SK-N-SH treated with all-trans-retinoic acid at 6 μM for 48 hours (cell line): Measurements from ENCODE around the gene SFR1.

Experiments
- ATAC-seq: fragments of 200-7000 bp; cut with Tn5 transposase; 3 replicates; pipeline ENCODE4 v1.9.1; 2020; ENCODE audit warnings: mild to moderate bottlenecking, moderate library complexity
- ARNTL ChIP-seq: fragments of 450-650 bp; formaldehyde crosslinking; IDR thresholded peaks from 2 replicates; pipeline ENCODE4 v1.5.0; 2020; ENCODE audit warnings: low read depth, mild to moderate bottlenecking, moderate library complexity, borderline replicate concordance
- BACH2 ChIP-seq: fragments of 250-450 bp; sonication (Bioruptor Pico); IDR thresholded peaks from 2 replicates; pipeline ENCODE4 v1.9.0; 2021; ENCODE audit warnings: mild to moderate bottlenecking, borderline replicate concordance
- CSDC2 ChIP-seq: fragments of 250-450 bp; sonication (Bioruptor Pico); IDR thresholded peaks from 2 replicates; pipeline ENCODE4 v1.5.0; 2020; ENCODE audit warnings: mild to moderate bottlenecking, moderate library complexity
- ESRRG ChIP-seq: fragments of 250-450 bp; sonication (Bioruptor Pico); IDR thresholded peaks from 2 replicates; pipeline ENCODE4 v1.6.1; 2021; ENCODE audit warnings: mild to moderate bottlenecking
- ISL1 ChIP-seq: fragments of 250-450 bp; sonication (Bioruptor Pico); IDR thresholded peaks from 2 replicates; pipeline ENCODE4 v2.1.2; 2022; ENCODE audit warnings: mild to moderate bottlenecking, moderate library complexity
- OSR1 ChIP-seq: fragments of 250-450 bp; sonication (Bioruptor Pico); IDR thresholded peaks from 2 replicates; pipeline ENCODE4 v1.8.0; 2022; ENCODE audit warnings: moderate library complexity, mild to moderate bottlenecking, inconsistent platforms
- PPARA ChIP-seq: fragments of 250-450 bp; sonication (Bioruptor Pico); IDR thresholded peaks from 2 replicates; pipeline ENCODE4 v1.5.0; 2020; ENCODE audit warnings: mild to moderate bottlenecking, borderline replicate concordance
- RARB ChIP-seq: fragments of 250-450 bp; sonication (Bioruptor Pico); IDR thresholded peaks from 2 replicates; pipeline ENCODE4 v1.8.0; 2021; ENCODE audit warnings: mild to moderate bottlenecking, moderate library complexity
- SNAI2 ChIP-seq: fragments of 250-450 bp; sonication (Bioruptor Pico); IDR thresholded peaks from 2 replicates; pipeline ENCODE4 v1.5.0; 2020; ENCODE audit warnings: mild to moderate bottlenecking, moderate library complexity
- TCF4 ChIP-seq: fragments of 250-450 bp; sonication (Bioruptor Pico); IDR thresholded peaks from 2 replicates; pipeline ENCODE4 v1.8.0; 2021; ENCODE audit warnings: mild to moderate bottlenecking, moderate library complexity, borderline replicate concordance
- TOX ChIP-seq: fragments of 250-450 bp; sonication (Bioruptor Pico); IDR thresholded peaks from 2 replicates; pipeline ENCODE4 v1.8.0; 2021; ENCODE audit warnings: mild to moderate bottlenecking, moderate library complexity, borderline replicate concordance
- ZC3H10 ChIP-seq: fragments of 250-450 bp; sonication (Bioruptor Pico); IDR thresholded peaks from 2 replicates; pipeline ENCODE4 v1.5.1; 2021; ENCODE audit warnings: mild to moderate bottlenecking, moderate library complexity
- ZFP3 ChIP-seq: fragments of 250-450 bp; sonication (Bioruptor Pico); IDR thresholded peaks from 2 replicates; pipeline ENCODE4 v1.5.0; 2020; ENCODE audit warnings: mild to moderate bottlenecking, moderate library complexity
- ZFP30 ChIP-seq: fragments of 450-650 bp; formaldehyde crosslinking; IDR thresholded peaks from 2 replicates; pipeline ENCODE4 v1.5.0; 2022; ENCODE audit warnings: mild to moderate bottlenecking, moderate library complexity
- ZNF565 ChIP-seq: fragments of 450-650 bp; formaldehyde crosslinking; conservative IDR thresholded peaks from 2 replicates; pipeline ENCODE4 v1.5.0; 2020; ENCODE audit warnings: low read depth, mild to moderate bottlenecking, moderate library complexity
- ZNF70 ChIP-seq: fragments of 450-650 bp; formaldehyde crosslinking; IDR thresholded peaks from 2 replicates; pipeline ENCODE4 v1.5.0; 2020; ENCODE audit warnings: mild to moderate bottlenecking, moderate library complexity
- ZNF8 ChIP-seq: fragments of 450-650 bp; formaldehyde crosslinking; IDR thresholded peaks from 2 replicates; pipeline ENCODE4 v1.5.0; 2020; ENCODE audit warnings: mild to moderate bottlenecking, moderate library complexity
- TF ChIP-seq, protein P1 (sequence below): fragments of 250-450 bp; sonication (Bioruptor Pico); IDR thresholded peaks from 2 replicates; pipeline ENCODE4 v1.5.1; 2020; ENCODE audit warnings: low read depth, mild to moderate bottlenecking, moderate library complexity
- TF ChIP-seq, protein P2 (sequence below): fragments of 250-450 bp; sonication (Bioruptor Pico); IDR thresholded peaks from 2 replicates; pipeline ENCODE4 v1.8.0; 2020; ENCODE audit warnings: mild to moderate bottlenecking, moderate library complexity, borderline replicate concordance
- TF ChIP-seq, protein P3 (sequence below): fragments of 250-450 bp; sonication (Bioruptor Pico); IDR thresholded peaks from 2 replicates; pipeline ENCODE4 v1.5.0; 2020; ENCODE audit warnings: mild to moderate bottlenecking, moderate library complexity
- TF ChIP-seq, protein P4 (sequence below): fragments of 250-450 bp; sonication (Bioruptor Pico); IDR thresholded peaks from 2 replicates; pipeline ENCODE4 v1.5.1; 2021; ENCODE audit warnings: mild to moderate bottlenecking, moderate library complexity
- TF ChIP-seq, protein P5 (sequence below): fragments of 250-450 bp; sonication (Bioruptor Pico); IDR thresholded peaks from 2 replicates; pipeline ENCODE4 v1.8.0; 2021; ENCODE audit warnings: low read depth, mild to moderate bottlenecking, moderate library complexity, borderline replicate concordance

SFR1 gene

DNA sequence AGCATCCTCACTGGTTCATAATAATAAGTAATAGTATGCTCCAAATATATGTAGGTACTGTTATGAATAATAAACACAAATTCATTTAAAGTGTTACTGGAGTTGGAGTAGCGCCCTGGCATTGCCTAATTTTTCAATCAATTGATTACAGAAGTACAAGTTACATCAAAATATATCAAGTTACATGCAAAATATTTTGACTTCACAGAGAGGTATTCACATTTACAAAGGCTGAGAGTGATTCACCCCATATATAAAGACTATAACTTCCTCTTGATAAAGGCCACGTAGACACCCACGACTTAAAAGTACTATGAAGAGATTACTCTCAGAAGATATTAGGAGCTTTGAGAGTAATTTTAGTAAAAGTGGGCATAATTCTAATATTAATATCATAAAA lies 22.7 kb upstream of the SFR1 start:
- TF ChIP-seq, protein P1, sequence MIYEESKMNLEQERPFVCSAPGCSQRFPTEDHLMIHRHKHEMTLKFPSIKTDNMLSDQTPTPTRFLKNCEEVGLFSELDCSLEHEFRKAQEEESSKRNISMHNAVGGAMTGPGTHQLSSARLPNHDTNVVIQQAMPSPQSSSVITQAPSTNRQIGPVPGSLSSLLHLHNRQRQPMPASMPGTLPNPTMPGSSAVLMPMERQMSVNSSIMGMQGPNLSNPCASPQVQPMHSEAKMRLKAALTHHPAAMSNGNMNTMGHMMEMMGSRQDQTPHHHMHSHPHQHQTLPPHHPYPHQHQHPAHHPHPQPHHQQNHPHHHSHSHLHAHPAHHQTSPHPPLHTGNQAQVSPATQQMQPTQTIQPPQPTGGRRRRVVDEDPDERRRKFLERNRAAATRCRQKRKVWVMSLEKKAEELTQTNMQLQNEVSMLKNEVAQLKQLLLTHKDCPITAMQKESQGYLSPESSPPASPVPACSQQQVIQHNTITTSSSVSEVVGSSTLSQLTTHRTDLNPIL (CRISPR knock-in tag), result no peak
- TF ChIP-seq ZC3H10 (no peak), TOX (CRISPR knock-in tag) (no peak), ZNF70 (CRISPR knock-in tag) (no peak), TCF4 (CRISPR knock-in tag) (no peak), ZFP30 (CRISPR knock-in tag) (no peak), ZNF8 (no peak), SNAI2 (CRISPR knock-in tag) (no peak), PPARA (CRISPR knock-in tag) (no peak), CSDC2 (no peak), ZNF565 (CRISPR knock-in tag) (no peak), ARNTL (CRISPR knock-in tag) (no peak), RARB (no peak), OSR1 (CRISPR knock-in tag) (no peak), BACH2 (no peak), ZFP3 (CRISPR knock-in tag) (no peak)
- TF ChIP-seq, protein P2, sequence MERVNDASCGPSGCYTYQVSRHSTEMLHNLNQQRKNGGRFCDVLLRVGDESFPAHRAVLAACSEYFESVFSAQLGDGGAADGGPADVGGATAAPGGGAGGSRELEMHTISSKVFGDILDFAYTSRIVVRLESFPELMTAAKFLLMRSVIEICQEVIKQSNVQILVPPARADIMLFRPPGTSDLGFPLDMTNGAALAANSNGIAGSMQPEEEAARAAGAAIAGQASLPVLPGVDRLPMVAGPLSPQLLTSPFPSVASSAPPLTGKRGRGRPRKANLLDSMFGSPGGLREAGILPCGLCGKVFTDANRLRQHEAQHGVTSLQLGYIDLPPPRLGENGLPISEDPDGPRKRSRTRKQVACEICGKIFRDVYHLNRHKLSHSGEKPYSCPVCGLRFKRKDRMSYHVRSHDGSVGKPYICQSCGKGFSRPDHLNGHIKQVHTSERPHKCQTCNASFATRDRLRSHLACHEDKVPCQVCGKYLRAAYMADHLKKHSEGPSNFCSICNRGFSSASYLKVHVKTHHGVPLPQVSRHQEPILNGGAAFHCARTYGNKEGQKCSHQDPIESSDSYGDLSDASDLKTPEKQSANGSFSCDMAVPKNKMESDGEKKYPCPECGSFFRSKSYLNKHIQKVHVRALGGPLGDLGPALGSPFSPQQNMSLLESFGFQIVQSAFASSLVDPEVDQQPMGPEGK (CRISPR knock-in tag), result no peak
- TF ChIP-seq, protein P3, sequence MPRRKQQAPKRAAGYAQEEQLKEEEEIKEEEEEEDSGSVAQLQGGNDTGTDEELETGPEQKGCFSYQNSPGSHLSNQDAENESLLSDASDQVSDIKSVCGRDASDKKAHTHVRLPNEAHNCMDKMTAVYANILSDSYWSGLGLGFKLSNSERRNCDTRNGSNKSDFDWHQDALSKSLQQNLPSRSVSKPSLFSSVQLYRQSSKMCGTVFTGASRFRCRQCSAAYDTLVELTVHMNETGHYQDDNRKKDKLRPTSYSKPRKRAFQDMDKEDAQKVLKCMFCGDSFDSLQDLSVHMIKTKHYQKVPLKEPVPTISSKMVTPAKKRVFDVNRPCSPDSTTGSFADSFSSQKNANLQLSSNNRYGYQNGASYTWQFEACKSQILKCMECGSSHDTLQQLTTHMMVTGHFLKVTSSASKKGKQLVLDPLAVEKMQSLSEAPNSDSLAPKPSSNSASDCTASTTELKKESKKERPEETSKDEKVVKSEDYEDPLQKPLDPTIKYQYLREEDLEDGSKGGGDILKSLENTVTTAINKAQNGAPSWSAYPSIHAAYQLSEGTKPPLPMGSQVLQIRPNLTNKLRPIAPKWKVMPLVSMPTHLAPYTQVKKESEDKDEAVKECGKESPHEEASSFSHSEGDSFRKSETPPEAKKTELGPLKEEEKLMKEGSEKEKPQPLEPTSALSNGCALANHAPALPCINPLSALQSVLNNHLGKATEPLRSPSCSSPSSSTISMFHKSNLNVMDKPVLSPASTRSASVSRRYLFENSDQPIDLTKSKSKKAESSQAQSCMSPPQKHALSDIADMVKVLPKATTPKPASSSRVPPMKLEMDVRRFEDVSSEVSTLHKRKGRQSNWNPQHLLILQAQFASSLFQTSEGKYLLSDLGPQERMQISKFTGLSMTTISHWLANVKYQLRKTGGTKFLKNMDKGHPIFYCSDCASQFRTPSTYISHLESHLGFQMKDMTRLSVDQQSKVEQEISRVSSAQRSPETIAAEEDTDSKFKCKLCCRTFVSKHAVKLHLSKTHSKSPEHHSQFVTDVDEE (CRISPR knock-in tag), result no peak
- TF ChIP-seq, protein P4, sequence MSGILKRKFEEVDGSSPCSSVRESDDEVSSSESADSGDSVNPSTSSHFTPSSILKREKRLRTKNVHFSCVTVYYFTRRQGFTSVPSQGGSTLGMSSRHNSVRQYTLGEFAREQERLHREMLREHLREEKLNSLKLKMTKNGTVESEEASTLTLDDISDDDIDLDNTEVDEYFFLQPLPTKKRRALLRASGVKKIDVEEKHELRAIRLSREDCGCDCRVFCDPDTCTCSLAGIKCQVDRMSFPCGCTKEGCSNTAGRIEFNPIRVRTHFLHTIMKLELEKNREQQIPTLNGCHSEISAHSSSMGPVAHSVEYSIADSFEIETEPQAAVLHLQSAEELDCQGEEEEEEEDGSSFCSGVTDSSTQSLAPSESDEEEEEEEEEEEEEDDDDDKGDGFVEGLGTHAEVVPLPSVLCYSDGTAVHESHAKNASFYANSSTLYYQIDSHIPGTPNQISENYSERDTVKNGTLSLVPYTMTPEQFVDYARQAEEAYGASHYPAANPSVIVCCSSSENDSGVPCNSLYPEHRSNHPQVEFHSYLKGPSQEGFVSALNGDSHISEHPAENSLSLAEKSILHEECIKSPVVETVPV (CRISPR knock-in tag), result no peak
- TF ChIP-seq, protein P5, sequence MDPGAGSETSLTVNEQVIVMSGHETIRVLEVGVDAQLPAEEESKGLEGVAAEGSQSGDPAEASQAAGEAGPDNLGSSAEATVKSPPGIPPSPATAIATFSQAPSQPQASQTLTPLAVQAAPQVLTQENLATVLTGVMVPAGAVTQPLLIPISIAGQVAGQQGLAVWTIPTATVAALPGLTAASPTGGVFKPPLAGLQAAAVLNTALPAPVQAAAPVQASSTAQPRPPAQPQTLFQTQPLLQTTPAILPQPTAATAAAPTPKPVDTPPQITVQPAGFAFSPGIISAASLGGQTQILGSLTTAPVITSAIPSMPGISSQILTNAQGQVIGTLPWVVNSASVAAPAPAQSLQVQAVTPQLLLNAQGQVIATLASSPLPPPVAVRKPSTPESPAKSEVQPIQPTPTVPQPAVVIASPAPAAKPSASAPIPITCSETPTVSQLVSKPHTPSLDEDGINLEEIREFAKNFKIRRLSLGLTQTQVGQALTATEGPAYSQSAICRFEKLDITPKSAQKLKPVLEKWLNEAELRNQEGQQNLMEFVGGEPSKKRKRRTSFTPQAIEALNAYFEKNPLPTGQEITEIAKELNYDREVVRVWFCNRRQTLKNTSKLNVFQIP (CRISPR knock-in tag), result no peak
- ATAC-seq, result no peak

DNA sequence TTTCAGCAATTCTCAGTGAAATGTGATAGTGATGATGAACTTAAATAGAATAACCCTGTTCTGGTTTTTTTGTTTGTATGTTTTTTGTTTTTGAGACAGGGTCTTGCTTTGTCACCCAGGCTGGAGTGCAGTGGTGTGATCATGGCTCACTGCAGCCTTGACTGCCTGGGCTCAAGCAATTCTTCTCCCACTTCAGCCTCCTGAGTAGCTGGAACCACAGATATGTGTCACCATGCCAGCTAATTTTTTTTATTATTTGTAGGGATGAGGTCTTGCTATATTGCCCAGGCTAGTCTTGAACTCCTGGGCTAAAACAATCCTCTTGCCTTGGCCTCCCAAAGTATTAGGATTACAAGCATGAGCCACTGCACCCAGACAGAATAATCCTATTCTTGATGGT lies 22.0 kb upstream of the SFR1 start:
- no peak for TF ChIP-seq ZFP3 (CRISPR knock-in tag)
- TF ChIP-seq ARNTL (CRISPR knock-in tag), result no peak
- no peak for TF ChIP-seq ZNF565 (CRISPR knock-in tag)
- ATAC-seq, result no peak

DNA sequence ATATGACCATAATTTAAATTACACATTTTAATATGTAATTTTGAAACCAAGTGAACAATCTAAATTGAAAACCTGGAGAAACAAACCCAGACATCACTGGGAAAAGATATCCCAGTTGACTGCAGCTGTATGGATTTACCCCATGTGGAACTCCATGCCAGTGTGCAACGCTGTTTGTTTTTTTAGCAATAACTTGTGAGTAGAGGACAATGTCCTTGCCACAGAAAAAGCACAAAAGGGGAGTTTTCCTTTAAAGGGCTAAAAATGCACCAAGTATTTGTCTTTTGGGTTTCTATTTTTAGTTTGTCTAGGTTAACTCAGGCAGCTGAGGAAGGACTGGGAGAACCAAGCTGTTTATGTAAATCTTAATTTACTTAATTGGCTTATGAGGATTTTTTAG lies 21.2 kb upstream of the SFR1 start:
- no peak for ATAC-seq
- TF ChIP-seq ZNF565 (CRISPR knock-in tag) (no peak), SNAI2 (CRISPR knock-in tag) (no peak), ZNF8 (no peak), ARNTL (CRISPR knock-in tag) (no peak), ISL1 (CRISPR knock-in tag) (no peak), CSDC2 (no peak), ESRRG (CRISPR knock-in tag) (no peak), TOX (CRISPR knock-in tag) (no peak), ZFP30 (CRISPR knock-in tag) (no peak)
- TF ChIP-seq, protein P1 (CRISPR knock-in tag), result no peak
- TF ChIP-seq, protein P5 (CRISPR knock-in tag), result no peak
- TF ChIP-seq, protein P2 (CRISPR knock-in tag), result no peak
